ENCODE results near the gene CELF4.

CELF4 gene

DNA sequence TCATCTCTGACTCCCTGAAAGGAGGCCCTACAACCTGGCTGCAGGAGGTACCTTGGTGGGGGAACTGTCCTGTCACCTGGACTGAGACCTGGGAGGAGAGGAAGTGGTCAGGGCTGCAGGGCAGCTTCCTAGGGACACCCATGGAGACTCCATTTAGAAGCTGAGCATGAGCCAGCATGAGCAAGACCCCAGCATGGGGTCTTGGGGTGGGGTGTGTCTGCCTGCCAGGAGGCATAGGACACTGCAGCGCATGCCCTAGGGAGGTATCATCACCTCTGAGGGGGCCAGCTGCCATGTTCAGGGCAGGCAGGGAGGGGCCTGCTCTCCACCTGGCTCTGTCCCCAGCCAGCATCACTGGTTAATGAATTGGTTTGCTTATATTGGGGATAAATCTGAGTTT lies 249.7 kb downstream of the CELF4 start:
- DNase-seq (ENCODE audit: low read depth), result no peak

DNA sequence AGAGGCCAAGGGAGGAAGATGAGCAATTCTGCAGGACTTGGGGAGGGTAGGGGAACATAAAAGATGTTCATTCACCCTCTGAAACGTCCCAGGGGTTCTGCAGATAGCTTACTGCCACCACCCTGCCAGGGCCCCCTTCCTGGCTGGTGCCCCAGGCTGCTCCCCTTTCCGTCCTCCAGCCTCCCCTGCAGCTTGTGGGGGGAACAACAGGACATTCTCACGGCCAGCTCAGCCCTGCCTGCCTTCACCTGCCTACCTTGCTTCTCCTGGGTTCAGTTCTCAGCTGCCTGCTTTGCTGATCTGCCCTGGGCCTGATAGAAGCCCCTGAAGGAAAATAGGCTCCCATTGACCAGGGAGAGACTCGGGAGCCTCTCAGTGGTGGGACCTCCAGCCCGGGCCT lies 251.1 kb downstream of the CELF4 start:
- DNase-seq (ENCODE audit: low read depth), result no peak

DNA sequence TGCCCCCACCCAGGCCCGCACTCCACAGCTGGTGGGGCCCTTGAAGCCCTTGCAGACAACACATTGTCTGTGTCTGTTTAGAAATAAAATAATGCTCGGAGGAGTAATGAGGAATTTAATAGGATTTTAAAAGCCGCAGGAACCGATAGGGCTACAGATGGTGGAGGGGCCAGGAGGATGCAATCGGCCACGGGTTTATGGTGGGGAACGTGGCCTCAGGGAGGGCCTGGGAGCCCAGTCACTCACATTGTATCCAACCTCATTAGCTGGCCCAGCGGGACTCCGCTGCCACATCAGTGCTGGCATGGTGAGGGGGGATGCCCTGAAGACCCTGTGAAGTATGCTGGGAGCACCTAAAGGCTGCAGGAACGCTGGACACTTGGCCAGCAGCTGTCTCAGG lies 252.0 kb downstream of the CELF4 start:
- no peak for DNase-seq (ENCODE audit: low read depth)

DNA sequence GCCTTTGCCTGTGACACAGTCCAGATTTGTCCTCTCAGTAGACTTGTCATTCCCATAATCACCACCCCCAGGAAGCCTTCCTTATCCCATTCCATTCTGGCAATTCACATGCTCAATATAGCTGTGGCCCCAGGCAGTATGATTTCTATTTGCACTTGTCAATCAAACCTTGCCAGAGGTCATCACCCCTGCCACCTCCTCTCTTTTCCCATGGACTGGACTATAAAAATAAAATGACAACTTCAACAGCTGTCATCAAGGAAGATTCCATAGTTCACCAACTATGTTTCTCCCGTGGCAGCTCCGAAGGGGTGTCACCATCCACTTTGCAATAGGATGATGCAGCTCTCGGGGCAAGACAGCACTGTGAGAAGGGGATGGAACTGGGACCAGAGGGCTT lies 255.7 kb downstream of the CELF4 start:
- DNase-seq (ENCODE audit: low read depth), result no peak

DNA sequence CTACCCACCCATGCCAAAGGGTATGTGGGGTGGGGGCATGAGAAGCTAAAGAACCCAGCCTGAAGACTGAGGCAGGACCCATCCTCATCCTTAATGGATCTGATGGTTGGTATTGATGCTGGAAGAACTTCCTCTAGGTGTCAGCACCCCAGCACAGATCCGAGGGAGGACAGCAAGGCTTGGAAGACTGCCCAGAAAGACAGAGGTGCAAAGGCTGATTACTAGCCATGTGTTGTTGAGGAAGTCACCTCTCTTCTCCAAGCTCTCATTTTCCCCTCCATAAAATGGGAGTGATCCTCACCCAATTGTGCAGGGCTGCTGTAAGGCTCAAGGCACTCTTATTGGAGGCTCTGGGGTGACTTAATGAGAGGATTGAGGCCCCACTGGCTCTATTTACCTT lies 256.5 kb downstream of the CELF4 start:
- DNase-seq (ENCODE audit: low read depth), result no peak

DNA sequence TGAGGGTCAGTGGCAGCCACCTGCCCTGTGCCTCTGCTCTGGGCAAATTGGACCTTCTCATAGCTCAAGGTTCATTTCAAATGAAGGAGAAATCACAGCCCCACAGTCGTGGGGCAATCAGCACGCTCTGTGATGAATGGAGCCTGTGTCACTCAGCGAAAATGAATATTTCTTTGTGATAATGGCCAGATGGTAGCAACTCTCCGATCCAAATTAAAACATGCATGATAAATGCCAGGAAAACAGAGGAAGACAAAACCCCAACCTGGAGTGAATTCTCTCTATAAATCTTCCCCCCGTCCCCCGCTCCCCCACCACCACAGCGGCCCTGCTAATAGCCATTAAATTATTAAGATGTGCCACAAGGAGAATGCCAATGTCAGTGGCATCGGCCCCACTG lies 258.4 kb downstream of the CELF4 start:
- no peak for DNase-seq (ENCODE audit: low read depth)

DNA sequence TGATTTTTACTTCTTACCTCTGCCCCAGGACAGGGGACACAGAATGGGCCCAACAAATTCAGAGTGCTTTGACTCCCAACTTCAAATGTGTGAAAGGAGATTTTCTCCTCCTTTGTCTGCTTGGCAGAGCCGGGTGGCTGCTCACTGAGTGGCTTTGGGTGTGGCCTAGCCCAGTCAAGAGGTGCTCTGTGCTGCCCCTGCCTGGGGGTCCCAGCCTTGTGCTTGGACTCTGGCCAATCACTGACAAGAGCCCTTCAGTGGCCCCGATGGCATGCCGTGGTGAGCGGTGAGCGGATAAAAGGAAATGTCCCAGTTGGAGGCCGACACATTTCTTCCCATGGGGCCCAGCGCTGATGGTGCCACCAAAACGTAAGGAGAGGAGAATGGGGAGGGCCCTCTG lies 259.2 kb downstream of the CELF4 start:
- DNase-seq (ENCODE audit: low read depth), result no peak

DNA sequence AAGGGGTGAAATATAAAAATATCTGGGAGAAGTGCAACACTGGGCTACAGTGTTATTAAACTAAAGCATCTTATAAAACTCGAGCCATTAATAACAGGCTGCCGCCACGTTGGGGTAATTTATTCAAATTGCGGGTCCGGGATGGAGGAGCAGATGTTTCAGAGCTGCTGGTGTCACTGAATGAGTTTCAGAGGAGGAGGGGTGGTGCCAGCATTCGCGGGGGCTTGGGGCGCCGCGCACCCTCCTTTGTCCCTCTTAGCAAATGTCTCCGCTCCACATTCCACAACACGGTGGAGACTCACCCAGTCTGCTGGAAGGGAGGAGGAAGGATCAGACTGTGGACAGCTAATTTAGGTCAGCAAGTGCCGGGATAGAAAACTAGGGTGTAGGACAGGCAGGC lies 260.5 kb downstream of the CELF4 start:
- DNase-seq (ENCODE audit: low read depth), result no peak

DNA sequence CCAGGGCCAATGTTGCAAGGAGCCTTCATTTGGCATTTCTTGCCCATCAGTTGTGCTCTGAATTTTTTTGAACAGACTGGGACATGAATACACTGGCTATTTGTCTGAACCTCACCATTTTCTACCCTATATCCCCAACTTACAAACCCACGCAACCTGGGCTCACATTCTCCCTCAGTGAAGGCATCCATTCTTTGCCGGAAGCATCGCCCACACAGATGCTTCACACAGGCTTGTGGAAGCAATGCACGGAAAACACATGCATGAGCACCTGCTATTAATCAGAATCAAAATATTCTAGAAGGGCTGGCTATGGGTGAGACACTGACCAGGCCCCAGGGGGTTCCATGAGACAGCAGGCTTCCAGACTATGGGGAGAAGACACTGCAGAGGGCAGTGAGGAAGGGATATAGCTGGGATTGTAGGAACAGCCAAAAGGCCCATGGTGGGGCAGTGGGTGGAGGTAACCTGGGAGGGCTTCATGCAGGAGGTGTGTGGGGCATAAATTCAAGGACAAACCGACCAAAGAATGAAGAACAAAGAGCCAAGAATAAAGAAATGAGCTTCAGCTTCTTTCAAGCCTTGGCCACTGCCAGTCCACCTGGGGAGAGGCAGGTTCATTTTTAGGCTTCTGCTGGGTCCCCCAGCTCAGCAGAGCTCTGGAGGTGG lies 261.5 kb downstream of the CELF4 start:
- DNase-seq (ENCODE audit: low read depth), result no peak

DNA sequence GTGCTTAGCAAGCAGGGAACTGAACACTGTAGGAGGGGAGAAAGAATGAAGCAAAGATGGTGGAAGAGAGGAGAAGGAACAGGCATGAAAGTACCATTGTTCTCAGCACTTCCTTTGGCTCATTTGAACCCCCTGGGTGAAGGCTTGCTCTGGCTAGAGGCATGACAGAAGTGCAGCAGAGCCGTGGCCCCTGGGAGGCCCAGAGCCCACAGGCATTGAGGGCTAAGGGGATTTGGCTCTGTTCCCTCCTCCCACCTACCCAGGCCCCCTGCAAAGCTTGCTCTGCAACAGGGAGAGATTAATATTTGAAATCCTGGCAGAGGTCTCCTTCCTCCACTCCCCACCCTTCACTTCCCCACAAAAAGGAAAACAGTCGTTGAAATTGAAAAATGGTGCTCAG lies 262.6 kb downstream of the CELF4 start:
- no peak for DNase-seq (ENCODE audit: low read depth)

DNA sequence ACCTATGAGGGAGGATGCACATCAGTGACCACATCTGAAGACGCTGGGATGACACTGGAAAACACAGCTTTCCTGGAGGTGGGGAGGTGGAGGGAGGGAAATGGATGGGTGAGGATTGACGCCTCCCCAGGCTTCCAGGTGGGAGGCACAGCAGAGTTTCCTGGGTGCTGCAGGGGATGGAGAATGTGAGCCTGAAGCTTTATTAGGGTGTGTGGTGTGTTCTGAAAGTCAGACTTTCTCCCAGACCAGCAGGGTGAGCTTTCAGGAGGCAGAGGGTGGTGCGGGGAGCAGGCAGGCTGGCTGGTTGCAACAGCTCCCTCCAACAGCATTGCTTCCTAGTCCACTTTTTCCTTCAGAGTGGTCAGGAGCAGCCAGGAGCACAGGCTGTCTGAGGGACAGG lies 263.1 kb downstream of the CELF4 start:
- no peak for DNase-seq (ENCODE audit: low read depth)

DNA sequence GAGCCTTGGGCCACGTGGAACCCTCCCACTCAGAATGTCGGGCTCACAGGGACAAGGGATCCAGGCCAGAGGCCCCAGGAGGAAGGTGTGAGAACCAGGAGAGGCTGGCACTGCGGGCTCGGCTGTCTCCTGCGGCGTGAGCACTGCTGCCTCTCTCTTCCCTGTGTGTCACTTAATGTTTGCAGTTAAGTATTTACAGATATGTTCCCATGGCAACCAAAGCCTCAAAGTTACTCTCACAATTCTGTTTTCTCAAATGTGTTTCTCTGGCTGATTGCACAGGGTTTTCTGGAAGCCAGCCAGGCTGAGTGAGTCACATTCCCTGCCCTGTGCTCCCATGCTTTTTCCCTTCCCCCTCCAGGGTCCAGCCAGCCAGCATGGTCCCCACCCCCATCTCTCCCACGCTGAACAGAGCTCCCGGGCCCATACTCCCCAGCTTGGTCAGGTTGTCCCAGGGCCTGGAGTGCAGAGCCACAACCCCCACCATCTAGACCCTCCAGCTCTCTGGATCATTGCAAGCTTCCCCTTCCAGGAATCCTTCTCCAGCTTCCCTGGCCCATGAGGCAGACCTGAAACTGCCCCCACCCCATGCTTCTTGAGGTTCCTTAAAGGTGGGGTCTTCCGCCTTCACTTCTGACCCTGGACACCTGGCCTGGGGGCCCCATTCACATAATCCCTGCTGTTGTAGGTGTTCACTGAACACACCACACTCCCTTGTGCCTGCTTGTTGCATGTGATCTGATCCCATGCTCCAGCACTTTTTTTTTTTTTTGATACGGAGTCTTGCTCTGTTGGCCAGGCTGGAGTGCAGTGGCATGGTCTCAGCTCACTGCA lies 265.9 kb downstream of the CELF4 start:
- DNase-seq (ENCODE audit: low read depth), result peak; percentile 89

DNA sequence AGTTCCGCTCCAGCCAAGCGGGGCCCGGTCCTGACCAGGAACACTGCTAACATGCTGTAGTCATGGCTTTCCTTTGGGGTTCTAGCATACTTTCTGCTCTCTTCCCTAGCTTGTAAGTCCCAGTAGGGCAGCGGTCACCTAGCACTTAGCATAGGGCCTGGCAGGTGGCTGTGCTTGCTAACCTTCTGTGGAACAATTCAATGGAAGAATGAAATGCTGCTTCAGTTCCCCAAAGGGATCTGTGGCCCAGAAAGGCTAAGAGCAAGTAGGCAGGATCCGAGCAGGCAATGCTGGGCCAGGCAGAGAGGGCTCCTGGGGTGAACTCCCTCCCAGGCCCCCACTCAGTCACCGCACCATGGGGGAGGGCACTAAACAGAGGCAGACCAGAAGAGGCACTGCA lies 266.8 kb downstream of the CELF4 start:
- DNase-seq (ENCODE audit: low read depth), result no peak

DNA sequence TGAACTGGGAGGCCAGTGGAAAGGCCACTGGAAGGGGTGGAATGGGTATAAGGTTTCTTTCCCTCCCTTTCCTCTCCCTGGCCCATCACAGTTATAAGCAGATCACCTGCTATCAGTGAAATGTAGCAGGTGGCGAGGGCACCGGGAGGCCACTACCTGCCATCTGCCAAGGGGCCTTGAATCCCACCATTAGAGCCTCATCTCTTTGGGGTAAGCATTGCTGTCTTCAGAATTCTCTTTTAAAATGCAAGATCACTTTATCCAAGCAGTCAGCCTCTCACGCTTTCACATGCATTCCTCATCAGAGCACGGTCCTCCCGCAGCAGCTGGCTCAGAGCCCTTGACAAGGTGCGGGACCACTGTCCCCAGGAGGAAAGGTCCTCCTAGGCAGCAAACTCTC lies 268.5 kb downstream of the CELF4 start:
- DNase-seq (ENCODE audit: low read depth), result no peak

DNA sequence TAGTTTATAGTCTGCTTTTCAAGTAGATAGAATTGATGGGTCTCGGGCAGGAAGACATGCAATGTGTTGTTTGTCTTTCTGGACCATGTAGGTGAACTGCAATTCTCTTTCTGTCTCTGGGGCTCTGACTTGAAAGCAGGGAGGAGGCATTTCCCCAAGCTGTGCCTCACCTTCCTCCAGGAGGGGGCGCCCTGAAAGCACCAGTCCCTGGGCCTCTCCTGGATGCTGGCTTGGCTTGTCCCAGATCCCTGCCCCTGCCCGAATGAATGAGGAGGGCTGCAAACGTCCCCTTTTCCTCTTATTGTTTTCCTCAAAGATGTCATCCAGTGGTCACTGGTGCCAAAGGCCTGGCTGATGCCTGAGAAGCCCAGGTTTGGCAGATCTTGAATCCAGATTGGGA lies 270.6 kb downstream of the CELF4 start:
- DNase-seq (ENCODE audit: low read depth), result no peak

DNA sequence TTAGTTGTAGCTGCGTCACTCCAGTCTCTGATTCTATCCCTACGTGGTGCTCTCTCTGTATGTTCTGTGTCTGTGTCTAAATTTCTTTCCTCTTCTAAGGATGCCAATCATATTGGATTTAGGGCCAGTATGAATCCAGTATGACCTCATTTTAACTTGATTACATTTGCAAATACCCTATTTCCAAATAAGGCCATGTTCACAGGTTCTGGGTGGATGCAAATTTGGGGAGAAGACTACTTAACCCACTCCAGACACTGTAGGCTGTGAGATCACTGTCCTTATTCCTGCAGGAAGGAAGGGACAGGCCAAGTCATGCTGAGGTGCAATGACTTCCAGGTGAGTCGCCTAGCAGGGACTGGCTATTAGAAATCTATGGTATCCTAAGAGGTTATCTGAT lies 272.2 kb downstream of the CELF4 start:
- DNase-seq (ENCODE audit: low read depth), result no peak

DNA sequence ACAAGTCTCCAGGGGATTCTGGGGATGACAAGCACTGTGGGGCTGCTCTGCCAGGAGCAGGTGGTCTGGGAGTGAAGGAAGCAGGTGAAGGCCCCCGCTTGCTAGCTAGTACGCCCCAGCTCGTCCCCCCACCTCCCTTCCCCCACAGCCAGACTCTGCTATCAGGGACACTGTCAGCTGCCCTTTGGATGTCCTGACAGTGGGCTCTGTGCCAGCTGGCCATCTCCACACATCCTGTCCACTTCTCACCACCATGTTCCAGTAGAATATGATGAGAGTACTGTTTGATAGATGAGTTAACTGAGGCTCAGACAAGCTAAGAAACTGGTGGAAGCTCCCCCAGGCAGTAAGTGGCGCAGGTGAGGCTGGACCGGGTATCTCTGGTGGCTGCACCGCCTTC lies 276.2 kb downstream of the CELF4 start:
- no peak for DNase-seq (ENCODE audit: low read depth)

DNA sequence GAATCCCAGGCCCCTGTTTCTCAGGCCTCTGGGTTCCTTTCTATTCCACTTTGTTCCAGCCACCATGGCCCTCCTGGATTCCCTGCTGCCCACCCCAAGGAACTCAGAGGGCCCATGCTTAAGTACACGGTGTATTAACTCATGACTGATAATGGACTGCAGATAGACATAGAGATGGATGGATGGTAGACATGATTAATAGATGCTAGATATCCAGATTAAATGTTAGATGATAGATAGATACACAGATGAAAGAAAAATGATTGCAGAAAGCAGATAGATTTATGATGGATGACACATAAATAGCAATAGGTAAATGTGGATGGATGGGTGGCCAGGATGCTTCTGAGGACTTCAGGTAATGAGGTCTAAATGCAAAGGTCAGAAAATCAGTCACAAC lies 278.0 kb downstream of the CELF4 start:
- DNase-seq (ENCODE audit: low read depth), result no peak

DNA sequence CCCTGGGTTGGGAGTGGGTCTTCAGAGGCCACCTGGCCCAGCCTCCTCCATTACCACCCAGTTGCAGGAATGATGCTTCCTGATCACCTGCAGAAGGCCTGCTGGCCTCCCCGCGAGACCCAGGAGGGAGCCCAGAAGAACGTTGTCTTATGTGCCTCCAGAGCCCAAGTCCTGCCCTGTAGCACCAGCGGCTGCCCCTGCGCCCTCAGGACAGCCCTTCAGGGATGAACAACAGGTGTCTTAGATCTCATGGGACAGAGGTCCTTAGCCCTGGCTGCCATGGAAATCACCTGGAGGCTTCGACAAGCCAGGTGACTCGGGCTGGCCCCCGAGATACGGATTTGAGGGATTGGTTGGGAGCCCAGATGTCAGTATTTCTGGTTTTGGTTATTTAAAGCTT lies 278.8 kb downstream of the CELF4 start:
- DNase-seq (ENCODE audit: low read depth), result no peak

DNA sequence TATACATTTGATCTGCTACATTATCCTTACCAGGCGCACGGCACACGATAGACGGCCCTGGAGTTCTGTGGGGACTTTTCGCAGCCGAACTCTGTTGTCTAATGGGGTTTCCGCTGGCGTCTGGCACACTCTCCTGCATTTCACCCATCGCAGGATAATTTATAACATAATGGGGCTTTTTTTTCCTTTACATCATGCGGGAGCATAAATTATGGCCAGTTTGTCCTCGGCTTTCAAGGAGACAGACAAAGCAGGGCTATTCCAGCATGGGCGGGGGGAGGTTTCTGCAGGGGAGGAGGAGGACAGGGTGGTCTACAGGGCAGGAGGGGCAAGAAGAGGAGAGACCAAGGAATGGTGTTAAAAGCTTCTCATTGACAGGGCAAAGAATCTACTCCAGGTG lies 279.8 kb downstream of the CELF4 start:
- no peak for DNase-seq (ENCODE audit: low read depth)

DNA sequence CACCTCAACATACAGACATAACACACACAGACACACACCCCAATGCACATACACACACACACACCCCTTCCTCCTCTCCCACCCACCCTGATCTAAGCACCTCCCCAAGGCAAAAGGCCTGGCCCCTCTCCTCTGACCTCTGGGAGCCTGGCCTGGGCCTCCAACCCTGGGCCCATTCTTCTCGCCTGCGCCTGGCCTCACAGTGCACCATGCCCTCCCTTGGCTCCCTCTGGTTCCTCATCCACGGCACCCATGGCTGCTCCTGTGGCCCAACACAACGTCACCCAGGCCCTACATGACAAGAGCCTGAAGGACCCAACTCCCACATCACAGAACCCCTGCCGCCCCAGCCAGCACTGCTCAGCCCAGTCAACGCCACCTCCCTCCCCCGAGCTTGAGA lies 281.3 kb downstream of the CELF4 start:
- DNase-seq (ENCODE audit: low read depth), result no peak

DNA sequence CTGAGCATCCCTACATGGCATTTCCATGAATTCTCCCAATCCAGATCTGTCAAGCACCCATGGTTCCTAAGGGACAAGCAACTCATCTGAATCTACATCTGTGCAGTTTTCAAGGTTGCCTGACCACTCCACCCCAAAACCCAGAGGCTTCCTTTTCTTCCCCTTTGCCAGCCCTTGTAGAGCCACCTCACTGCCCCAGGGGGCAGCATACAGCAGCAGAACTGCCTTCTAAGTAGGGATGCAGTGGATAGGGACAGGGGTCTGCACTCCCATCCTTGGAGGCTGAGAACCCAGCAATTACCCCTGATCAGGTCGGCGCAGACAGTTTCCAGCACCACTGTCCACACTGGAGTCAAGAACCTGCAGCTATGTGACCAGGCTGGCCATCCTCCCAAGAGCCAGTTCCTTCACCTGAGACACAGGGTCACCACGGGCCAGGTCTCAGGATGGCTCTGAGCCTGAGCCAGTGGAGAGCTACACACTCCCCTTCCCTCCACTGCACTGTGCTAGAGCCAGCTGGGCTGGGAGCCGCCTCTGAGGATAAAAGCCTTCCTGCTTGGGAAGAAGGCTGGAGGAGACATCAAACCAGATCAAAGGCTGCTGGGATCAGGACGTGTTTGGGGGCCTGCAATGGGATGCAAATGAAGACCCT lies 283.1 kb downstream of the CELF4 start:
- DNase-seq (ENCODE audit: low read depth), result no peak

DNA sequence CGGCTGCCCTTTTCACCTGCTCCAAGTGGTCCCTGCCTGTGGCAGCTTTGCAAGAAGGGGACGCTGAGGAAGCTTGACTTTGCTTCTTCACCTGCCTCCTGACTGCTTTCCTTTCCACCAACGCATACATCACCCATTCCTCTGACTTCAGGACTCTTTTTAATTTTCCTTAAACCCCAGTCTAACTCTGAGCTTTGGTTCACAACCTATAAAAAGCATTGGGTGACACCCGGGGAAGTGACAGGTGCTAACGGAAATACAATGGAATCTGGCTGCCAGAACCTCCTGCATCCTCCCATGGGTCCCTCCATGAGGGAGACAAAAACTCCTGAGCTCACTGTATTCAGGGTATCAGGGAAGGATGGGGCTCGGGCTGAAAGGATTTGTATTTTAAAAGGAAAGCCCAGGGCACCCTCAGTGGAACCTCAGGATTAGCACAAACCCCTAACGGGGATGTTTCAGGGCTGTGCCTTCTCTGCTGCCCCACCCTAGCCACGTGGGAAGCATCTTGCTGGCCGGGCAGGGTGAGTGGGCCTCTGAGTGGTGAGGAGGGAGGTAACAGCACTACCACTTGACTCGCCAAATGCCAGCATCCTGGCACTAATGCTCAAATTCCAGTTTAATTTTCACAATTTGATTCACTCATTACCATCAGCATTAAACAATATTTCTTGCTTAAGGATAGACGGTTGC lies 284.8 kb downstream of the CELF4 start:
- no peak for DNase-seq (ENCODE audit: low read depth)
